GM23338 (cell line): ENCODE data around the gene HTRA2.

Experiments used
- CREB1 ChIP-seq: fragments of 250-450 bp; sonication (Bioruptor Pico); IDR thresholded peaks from 2 replicates; pipeline ENCODE4 v1.5.0; 2020; ENCODE audit warnings: low read depth, mild to moderate bottlenecking, moderate library complexity
- CTCF ChIP-seq, 2 experiments: fragments of 200-600 bp in 1 of 2; sonication (generic) in 1 of 2; conservative IDR thresholded peaks; 2 replicates each; pipeline versions ENCODE4 v1.5.1 to v1.6.1; 2016 to 2017; ENCODE audit warnings: antibody characterized with exemption in 2 of 2, low read depth in 2 of 2, mild to moderate bottlenecking in 2 of 2, moderate library complexity in 1 of 2
- EZH2 ChIP-seq: fragments of 200-600 bp; sonication (generic); IDR thresholded peaks from one replicate; pipeline ENCODE4 v1.8.0; 2017; ENCODE audit warnings: antibody characterized with exemption, mild to moderate bottlenecking, low read depth; ENCODE audit not compliant: unreplicated experiment
- EZH2phosphoT487 ChIP-seq: fragments of 200-600 bp; sonication (generic); IDR thresholded peaks from one replicate; pipeline ENCODE4 v1.8.1; 2018; ENCODE audit warnings: antibody characterized with exemption; ENCODE audit not compliant: unreplicated experiment
- JUNB ChIP-seq: IDR thresholded peaks from one replicate; pipeline ENCODE4 v1.6.1; 2016; ENCODE audit warnings: antibody characterized with exemption; ENCODE audit not compliant: unreplicated experiment
- NANOG ChIP-seq: IDR thresholded peaks from 2 replicates; pipeline ENCODE4 v1.6.1; 2016; ENCODE audit warnings: antibody characterized with exemption, borderline replicate concordance
- POLR2AphosphoS5 ChIP-seq: IDR thresholded peaks from 2 replicates; pipeline ENCODE4 v1.6.1; 2016; ENCODE audit warnings: antibody characterized with exemption, low read depth
- REST ChIP-seq: IDR thresholded peaks from one replicate; pipeline ENCODE4 v1.6.1; 2018; ENCODE audit warnings: antibody characterized with exemption; ENCODE audit not compliant: unreplicated experiment
- ZNF462 ChIP-seq: fragments of 250-450 bp; sonication (Bioruptor Pico); IDR thresholded peaks from 2 replicates; pipeline ENCODE4 v1.5.0; 2020; ENCODE audit warnings: mild to moderate bottlenecking, moderate library complexity

- TF ChIP-seq CTCF (conservative IDR thresholded peaks at IDR 0.05; ENCODE audit: low read depth in 2 of 2): peak; percentile 37 to 77
- no peak for TF ChIP-seq EZH2
- no peak for TF ChIP-seq EZH2phosphoT487
- TF ChIP-seq POLR2AphosphoS5: peak; percentile 48
- no peak for TF ChIP-seq REST
- TF ChIP-seq ZNF462 (CRISPR knock-in tag): no peak
- no peak for TF ChIP-seq JUNB
- no peak for TF ChIP-seq NANOG
- TF ChIP-seq CREB1 (CRISPR knock-in tag): 0 out of 2 replicates have a peak, but pooled peaks have one; percentile 49
Measured at GRCh38 chr2:74507145-74507925, 22.4 kb upstream of the HTRA2 start, which contains the start of gene PCGF1.
